ENCODE measurements around the gene AKR1C2. TPM values are rescaled to one million over a fixed set of nuclear protein-coding genes. Genes with fewer than 3 reads are reported as not detected.
"Not testable (repeated sequence)": the region's sequence is repeated elsewhere in the genome, so short reads cannot be mapped to it uniquely, and the experiment has no call there.

AKR1C2 gene
- total RNA-seq, 4 donors from 2014 or later, result 43.0 to 72.7 (median 53.7) TPM

- H3K4me3 ChIP-seq; DNase-seq; in situ Hi-C loops (cut with MboI; ENCODE audit: low pct_ligation_motif_present in 1 of 4, low pct_unique_long_range_greater_than_20kb in 1 of 4, low sequenced_read_pairs in 3 of 4); H3K36me3 ChIP-seq; H3K4me1 ChIP-seq; intact Hi-C loops (cut with DNase I; ENCODE audit: low total_unique reads); H3K9me3 ChIP-seq; H3K27ac ChIP-seq; H3K27me3 ChIP-seq: not testable (repeated sequence)
- WGBS, 2 donors (ENCODE audit: low coverage in 1 of 2), result 80% methylated on average over 6 of the region's 7 CpGs; no CpG with 5 or more reads in 1 of the 2 donors
These were observed 47.6 kb downstream of the AKR1C2 start for GRCh38 chr10:4956088-4956487.

GRCh38 chr10:4953405-4953804 is 50.3 kb downstream of the AKR1C2 start:
- no peak for TF ChIP-seq POLR2AphosphoS5 (IDR thresholded peaks at IDR 0.05)
- TF ChIP-seq EP300 (IDR thresholded peaks at IDR 0.05; ENCODE audit: low read depth), result no peak
- no peak for TF ChIP-seq CTCF (IDR thresholded peaks at IDR 0.05)
- TF ChIP-seq POLR2A (IDR thresholded peaks at IDR 0.05), result no peak
- H3K27ac ChIP-seq, result no peak overlapping the region
- no peak for DNase-seq
- in situ Hi-C loops (cut with MboI; ENCODE audit: low pct_ligation_motif_present in 1 of 4, low pct_unique_long_range_greater_than_20kb in 1 of 4, low sequenced_read_pairs in 3 of 4) (no loop called here), intact Hi-C loops (cut with DNase I; ENCODE audit: low total_unique reads) (no loop called here)
- no peak overlapping the region for H3K4me3 ChIP-seq
- peaks cover 0 to 2% (median under 1%) of the 10 kb centered on the region in 4 donors for H3K4me1 ChIP-seq
- H3K27me3 ChIP-seq, result no peaks in the 10 kb centered on the region
- no peaks in the 10 kb centered on the region for H3K9me3 ChIP-seq
- no peaks in the 10 kb centered on the region for H3K36me3 ChIP-seq

- H3K4me3 ChIP-seq; H3K27ac ChIP-seq; H3K36me3 ChIP-seq; H3K9me3 ChIP-seq; in situ Hi-C loops (cut with MboI; ENCODE audit: low pct_ligation_motif_present in 1 of 4, low pct_unique_long_range_greater_than_20kb in 1 of 4, low sequenced_read_pairs in 3 of 4); H3K27me3 ChIP-seq; DNase-seq; intact Hi-C loops (cut with DNase I; ENCODE audit: low total_unique reads): not testable (repeated sequence)
- peaks cover 0 to 20% (median 14%) of the 10 kb centered on the region in 4 donors for H3K4me1 ChIP-seq
- 70 to 71% methylated on average over 1 to 5 of the region's 5 CpGs for WGBS, 2 donors (ENCODE audit: low coverage in 1 of 2)
These were observed 52.0 kb downstream of the AKR1C2 start for GRCh38 chr10:4951512-4952162.

- in situ Hi-C loops (cut with MboI; ENCODE audit: low pct_ligation_motif_present in 1 of 4, low pct_unique_long_range_greater_than_20kb in 1 of 4, low sequenced_read_pairs in 3 of 4), result no loop called here
- no peaks in the 10 kb centered on the region for H3K9me3 ChIP-seq
- H3K4me1 ChIP-seq, result peaks cover 0 to 33% (median 15%) of the 10 kb centered on the region in 4 donors
- intact Hi-C loops (cut with DNase I; ENCODE audit: low total_unique reads), result no loop called here
- TF ChIP-seq POLR2A (IDR thresholded peaks at IDR 0.05) (no peak), POLR2AphosphoS5 (IDR thresholded peaks at IDR 0.05) (peak; percentile 19 to 62 (median 49)), EP300 (IDR thresholded peaks at IDR 0.05; ENCODE audit: low read depth) (no peak)
- DNase-seq, result no peak
- 28 to 48% methylated on average over 4 to 5 of the region's 5 CpGs for WGBS, 2 donors (ENCODE audit: low coverage in 1 of 2)
- peak overlapping the region; percentile 58 to 73 (median 70) for H3K27ac ChIP-seq
- no peak overlapping the region for H3K4me3 ChIP-seq
- no peaks in the 10 kb centered on the region for H3K36me3 ChIP-seq
- no peaks in the 10 kb centered on the region for H3K27me3 ChIP-seq
These were observed 55.7 kb downstream of the AKR1C2 start for GRCh38 chr10:4947635-4948596.

GRCh38 chr10:4947039-4947634 is 56.5 kb downstream of the AKR1C2 start:
- Histone ChIP-seq H3K36me3 (no peaks in the 10 kb centered on the region), H3K27ac (peak overlapping the region; percentile 58 to 73 (median 70)), H3K27me3 (no peaks in the 10 kb centered on the region), H3K4me3 (no peak overlapping the region), H3K9me3 (no peaks in the 10 kb centered on the region), H3K4me1 (peaks cover 0 to 40% (median 15%) of the 10 kb centered on the region in 4 donors)
- intact Hi-C loops (cut with DNase I; ENCODE audit: low total_unique reads), result no loop called here
- no peak for TF ChIP-seq POLR2AphosphoS5 (IDR thresholded peaks at IDR 0.05)
- TF ChIP-seq EP300 (IDR thresholded peaks at IDR 0.05; ENCODE audit: low read depth), result no peak
- no peak for TF ChIP-seq CTCF (IDR thresholded peaks at IDR 0.05)
- TF ChIP-seq POLR2A (IDR thresholded peaks at IDR 0.05), result no peak
- DNase-seq, result no peak
- in situ Hi-C loops (cut with MboI; ENCODE audit: low pct_ligation_motif_present in 1 of 4, low pct_unique_long_range_greater_than_20kb in 1 of 4, low sequenced_read_pairs in 3 of 4), result no loop called here

Measured in transverse colon (tissue), 4 donors.